Measurements from ENCODE around the gene ABCA2.

Gene ABCA2

DNA sequence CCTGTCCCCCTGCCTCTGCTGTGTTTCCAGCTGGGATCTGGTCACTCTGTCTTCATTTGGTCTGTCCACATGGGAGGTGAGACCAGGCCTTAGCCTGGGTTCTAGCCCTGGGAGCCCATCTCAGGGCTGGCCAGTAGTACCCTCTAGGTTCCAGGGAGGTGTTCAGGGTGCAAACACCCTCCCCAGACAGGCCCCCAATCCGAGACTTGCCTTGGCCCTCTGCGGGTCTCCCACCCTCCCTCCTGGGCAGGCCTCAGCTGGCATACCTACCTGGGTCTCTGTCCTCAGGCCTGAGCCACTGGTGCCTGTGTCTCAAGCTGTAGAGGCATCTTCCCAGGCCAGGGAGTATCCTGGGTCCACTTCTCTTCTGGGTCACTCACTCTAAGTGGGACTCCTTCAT, 43.2 kb upstream of the ABCA2 start:
- H3K27ac ChIP-seq, result peak overlapping the region; percentile 82
- TF ChIP-seq, protein P1, sequence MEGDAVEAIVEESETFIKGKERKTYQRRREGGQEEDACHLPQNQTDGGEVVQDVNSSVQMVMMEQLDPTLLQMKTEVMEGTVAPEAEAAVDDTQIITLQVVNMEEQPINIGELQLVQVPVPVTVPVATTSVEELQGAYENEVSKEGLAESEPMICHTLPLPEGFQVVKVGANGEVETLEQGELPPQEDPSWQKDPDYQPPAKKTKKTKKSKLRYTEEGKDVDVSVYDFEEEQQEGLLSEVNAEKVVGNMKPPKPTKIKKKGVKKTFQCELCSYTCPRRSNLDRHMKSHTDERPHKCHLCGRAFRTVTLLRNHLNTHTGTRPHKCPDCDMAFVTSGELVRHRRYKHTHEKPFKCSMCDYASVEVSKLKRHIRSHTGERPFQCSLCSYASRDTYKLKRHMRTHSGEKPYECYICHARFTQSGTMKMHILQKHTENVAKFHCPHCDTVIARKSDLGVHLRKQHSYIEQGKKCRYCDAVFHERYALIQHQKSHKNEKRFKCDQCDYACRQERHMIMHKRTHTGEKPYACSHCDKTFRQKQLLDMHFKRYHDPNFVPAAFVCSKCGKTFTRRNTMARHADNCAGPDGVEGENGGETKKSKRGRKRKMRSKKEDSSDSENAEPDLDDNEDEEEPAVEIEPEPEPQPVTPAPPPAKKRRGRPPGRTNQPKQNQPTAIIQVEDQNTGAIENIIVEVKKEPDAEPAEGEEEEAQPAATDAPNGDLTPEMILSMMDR (conservative IDR thresholded peaks at IDR 0.05), result no peak
- TF ChIP-seq ZFX (IDR thresholded peaks at IDR 0.05), result no peak; the same call in 1 of the 2 replicates

DNA sequence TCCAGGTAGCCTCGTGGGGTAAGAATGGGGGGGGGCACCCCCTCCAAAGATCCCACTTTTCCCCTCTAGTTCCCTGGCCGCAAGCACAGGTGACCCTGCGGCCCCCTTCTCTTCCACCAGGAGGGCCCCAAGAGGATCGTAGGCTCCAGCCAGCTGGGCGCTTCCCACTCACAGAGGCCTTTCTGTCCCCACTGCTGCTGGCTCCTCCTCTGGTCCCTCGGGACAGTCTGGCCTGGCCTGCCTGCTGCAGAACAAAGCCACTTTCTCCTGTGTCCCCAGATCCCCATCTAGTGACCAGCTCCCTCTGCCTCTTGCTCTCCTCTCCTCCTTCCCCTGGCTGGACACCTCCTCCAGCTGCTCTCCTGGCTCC, 42.9 kb upstream of the ABCA2 start:
- TF ChIP-seq, protein P1 (conservative IDR thresholded peaks at IDR 0.05), result no peak
- TF ChIP-seq ZFX (IDR thresholded peaks at IDR 0.05), result no peak
- H3K27ac ChIP-seq, result peak overlapping the region; percentile 82

DNA sequence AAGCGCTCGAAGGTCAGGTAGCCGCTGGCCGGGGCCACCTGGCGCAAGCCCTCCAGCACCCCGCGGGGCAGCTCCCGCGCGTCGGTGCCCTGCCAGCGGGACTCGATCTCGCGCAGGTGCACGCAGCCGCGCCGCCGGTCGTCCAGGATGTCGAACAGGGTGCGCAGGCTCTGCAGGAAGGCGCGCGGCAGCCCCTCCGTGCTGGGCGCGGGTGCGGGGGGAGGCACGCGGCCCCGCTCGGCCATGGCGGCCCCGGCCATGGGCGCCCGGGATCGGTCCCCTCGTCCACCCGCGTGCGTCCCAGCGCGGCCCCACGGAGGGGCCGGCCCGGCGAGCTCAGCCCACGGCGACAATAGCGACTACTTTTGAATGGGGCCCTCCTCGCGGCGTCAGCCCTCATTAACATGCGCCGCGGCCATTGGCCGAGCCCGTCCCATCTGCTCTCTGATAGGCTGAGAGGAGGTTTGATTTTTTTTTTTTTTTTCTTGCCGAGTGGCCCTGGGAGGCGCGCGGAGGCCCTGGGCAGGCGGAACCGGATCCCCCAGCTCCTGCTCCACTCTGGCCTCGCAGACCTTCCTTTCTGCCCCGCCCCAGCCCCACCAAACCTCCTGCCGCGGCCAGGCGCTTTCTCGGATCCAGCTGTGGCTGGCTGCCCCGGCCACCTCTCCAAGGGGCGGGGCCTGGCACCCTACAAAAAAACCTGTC, 42.3 kb upstream of the ABCA2 start, which contains the start of gene SAPCD2:
Gene SAPCD2, minus strand, starts transcription at position 357 of the 705 bp plus-strand sequence. Its CDS starts 97 bp downstream, at position 260.
- peak within 1 kb of the TSS; percentile 82 for H3K27ac ChIP-seq

DNA sequence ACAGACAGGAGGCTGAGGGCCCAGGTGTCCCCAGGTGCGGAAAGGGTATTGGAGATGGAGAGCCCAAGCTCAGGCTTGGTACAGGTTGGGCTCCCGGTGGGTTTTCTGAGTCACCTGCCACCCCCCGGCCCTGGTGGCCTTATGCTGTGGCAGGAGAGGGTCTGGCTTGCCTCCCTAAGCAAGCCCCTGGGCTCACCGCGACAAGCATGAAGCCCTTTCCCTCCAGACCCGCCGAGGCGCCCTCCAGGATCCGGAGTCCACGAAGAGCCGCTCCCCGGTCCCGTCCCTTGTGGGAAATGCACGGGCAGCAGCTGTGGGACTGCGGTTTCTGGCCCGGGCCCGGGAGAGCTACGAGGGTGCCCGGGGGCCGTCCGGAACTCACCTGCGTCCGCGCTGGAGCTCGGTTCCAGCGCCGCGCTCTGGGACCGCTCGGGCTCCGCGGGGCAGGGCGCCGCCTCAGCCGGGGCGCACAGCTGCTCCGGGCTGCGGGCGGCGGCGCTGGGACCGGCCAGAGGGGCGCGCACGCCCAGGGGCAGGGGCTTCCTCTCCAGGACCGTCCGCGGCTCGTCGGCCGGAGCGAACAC, 41.6 kb upstream of the ABCA2 start:
- TF ChIP-seq ZFX (IDR thresholded peaks at IDR 0.05), result no peak
- TF ChIP-seq, protein P1 (conservative IDR thresholded peaks at IDR 0.05), result no peak
- H3K27ac ChIP-seq, result peak overlapping the region; percentile 82

More for the DNA sequence above, 42.3 kb upstream of the ABCA2 start, which contains the start of gene SAPCD2:
- TF ChIP-seq, protein P1 (conservative IDR thresholded peaks at IDR 0.05), result no peak
- 0 out of 2 replicates have a peak, but pooled peaks have one; percentile 26 for TF ChIP-seq ZFX (IDR thresholded peaks at IDR 0.05)

DNA sequence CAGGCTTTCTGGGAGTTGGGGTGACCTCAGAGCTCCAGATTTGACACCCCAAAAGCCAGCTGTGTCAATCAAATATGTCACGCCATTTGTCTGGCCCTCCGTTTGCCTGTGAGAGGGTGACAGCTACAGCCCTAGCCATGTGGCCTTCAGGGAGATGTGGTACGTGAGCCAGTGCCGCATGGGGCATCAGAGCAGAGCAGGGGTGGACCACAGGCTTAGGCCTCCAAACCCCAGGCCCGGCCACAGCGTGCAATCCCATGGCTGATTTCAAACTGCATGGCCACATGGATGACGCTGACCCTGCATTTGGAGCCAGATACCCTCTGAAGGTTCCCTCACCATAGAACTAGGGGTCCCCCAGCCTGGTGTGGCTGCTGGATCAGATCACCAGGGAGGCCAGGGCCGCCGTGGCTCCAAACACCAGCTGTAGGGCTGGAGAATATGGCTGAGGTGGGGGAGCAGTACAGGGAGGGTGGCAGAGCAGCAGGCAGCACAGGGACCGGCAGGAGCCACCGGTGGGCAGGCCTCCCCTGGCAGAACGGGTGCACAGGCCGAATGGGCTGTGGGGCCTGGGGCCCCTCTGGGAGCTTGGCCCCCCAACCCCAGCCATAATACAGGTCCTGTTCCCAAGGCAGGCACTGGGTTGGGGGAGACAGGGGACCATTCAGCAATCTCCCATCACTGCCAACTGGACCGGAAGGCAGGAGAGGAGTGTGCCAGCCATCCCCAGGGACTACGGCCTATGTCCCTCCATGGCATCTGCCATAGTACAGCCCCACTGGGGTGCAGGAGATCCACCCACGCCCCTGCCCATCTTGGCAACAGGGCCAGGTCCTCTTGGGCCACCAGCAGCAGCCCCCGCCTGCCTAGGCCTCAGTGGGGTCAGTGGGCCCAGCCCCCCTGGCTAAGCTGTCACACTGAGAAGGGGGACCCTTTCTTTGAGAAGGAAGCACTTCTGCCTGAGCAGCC, 40.8 kb upstream of the ABCA2 start:
- TF ChIP-seq, protein P1 (conservative IDR thresholded peaks at IDR 0.05), result no peak
- no peak for TF ChIP-seq ZFX (IDR thresholded peaks at IDR 0.05)

DNA sequence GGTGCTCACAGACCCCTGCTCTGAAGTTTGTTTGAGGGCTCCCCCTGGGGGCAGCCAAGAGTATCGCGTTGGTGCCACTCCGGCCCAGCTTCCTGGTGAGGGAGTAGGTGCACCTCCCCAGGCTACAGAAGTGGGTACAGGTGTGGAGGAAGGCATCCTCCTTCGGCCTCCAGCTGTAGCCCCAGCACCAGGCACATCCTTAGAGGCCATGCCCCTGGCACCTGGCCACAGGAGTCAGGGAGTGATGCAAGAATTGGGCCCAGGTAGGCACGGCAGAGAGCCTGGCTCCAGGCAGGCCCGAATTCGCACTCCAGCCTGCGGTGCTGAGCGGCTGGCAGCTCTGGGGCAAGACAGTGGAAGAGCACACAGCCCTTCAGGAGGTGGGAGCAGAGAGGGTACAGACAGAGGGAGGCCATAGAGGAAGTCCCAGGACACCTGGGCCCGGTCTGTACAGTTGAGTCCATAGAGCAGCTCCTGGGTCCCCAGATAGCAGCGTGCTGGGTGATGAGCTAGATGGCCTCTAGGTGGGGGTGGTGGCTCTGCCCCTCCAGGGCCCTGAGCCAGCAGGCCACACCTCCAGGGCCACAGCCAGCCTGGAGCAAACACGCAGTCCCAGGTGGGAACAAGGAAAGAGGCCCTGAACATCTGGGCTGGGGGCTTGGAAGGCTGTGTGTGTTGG, 40.0 kb upstream of the ABCA2 start:
- TF ChIP-seq ZFX (IDR thresholded peaks at IDR 0.05), result no peak
- TF ChIP-seq, protein P1 (conservative IDR thresholded peaks at IDR 0.05), result peak; percentile 93
- H3K27ac ChIP-seq, result peak overlapping the region; percentile 82

More for the DNA sequence above, 40.8 kb upstream of the ABCA2 start:
- peak overlapping the region; percentile 82 for H3K27ac ChIP-seq

All from C4-2B (cell line).